Endodermal cell (in vitro differentiated cells): ENCODE results near the gene SEC22B. TPM values are rescaled to one million over a fixed set of nuclear protein-coding genes. Genes with fewer than 3 reads are reported as not detected.
"Not testable (repeated sequence)": the region's sequence is repeated elsewhere in the genome, so short reads cannot be mapped to it uniquely, and the experiment has no call there.

ENCODE experiments used
- DNase-seq: peaks from one replicate; pipeline ENCODE4 v3.0.0-alpha.2; 2017
- H3K27ac ChIP-seq: 2 replicates; pipeline ENCODE4 v1.5.1; 2013; ENCODE audit warnings: mild to moderate bottlenecking, low read depth, low read length, moderate library complexity
- H3K27me3 ChIP-seq: 2 replicates; pipeline ENCODE4 v1.6.1; 2013; ENCODE audit warnings: mild to moderate bottlenecking, low read length, moderate library complexity; ENCODE audit not compliant: insufficient read depth, control insufficient read depth, poor library complexity, severe bottlenecking
- H3K36me3 ChIP-seq: 2 replicates; pipeline ENCODE4 v1.7.0; 2013; ENCODE audit warnings: mild to moderate bottlenecking, low read length, moderate library complexity; ENCODE audit not compliant: control insufficient read depth, insufficient read depth
- H3K4me1 ChIP-seq: one replicate; pipeline ENCODE4 v1.7.0; 2013; ENCODE audit warnings: low read length; ENCODE audit not compliant: control insufficient read depth, insufficient read depth
- H3K4me3 ChIP-seq: 2 replicates; pipeline ENCODE4 v1.5.1; 2013; ENCODE audit warnings: mild to moderate bottlenecking, low read length, moderate library complexity
- H3K9ac ChIP-seq: 2 replicates; pipeline ENCODE4 v1.6.1; 2013; ENCODE audit warnings: mild to moderate bottlenecking, low read length, moderate library complexity; ENCODE audit not compliant: poor library complexity, severe bottlenecking; ENCODE audit errors: extremely low read depth
- H3K9me3 ChIP-seq: 2 replicates; pipeline ENCODE4 v1.6.1; 2013; ENCODE audit warnings: mild to moderate bottlenecking, low read length, moderate library complexity; ENCODE audit not compliant: control insufficient read depth
- H3K27ac Mint-ChIP-seq: 2 replicates; pipeline ENCODE4 v1.8.0; 2020; ENCODE audit warnings: mixed read lengths
- H3K27me3 Mint-ChIP-seq: 2 replicates; pipeline ENCODE4 v1.8.0; 2021; ENCODE audit warnings: mild to moderate bottlenecking, mixed read lengths; ENCODE audit not compliant: insufficient read depth
- H3K36me3 Mint-ChIP-seq: 2 replicates; pipeline ENCODE4 v1.8.0; 2020; ENCODE audit warnings: low read depth, mixed read lengths
- H3K4me1 Mint-ChIP-seq: 2 replicates; pipeline ENCODE4 v1.8.0; 2020; ENCODE audit warnings: mixed read lengths
- H3K4me3 Mint-ChIP-seq: 2 replicates; pipeline ENCODE4 v1.8.0; 2020; ENCODE audit warnings: mild to moderate bottlenecking, moderate library complexity, mixed read lengths
- H3K9me3 Mint-ChIP-seq: 2 replicates; pipeline ENCODE4 v1.8.0; 2020; ENCODE audit warnings: mild to moderate bottlenecking, mixed read lengths
- WGBS, 2 experiments: methylation state at CpG; one replicate each; pipeline versions ENCODE4 v1.1.5 to v1.1.7; 2013; ENCODE audit warnings: missing lambda C conversion rate in 2 of 2, mixed read lengths in 1 of 2; ENCODE audit not compliant: insufficient coverage in 1 of 2, insufficient read length in 1 of 2; 5-methylcytosine and 5-hydroxymethylcytosine counted together
- total RNA-seq, 2 donors: library from RNA; stranded (reverse); fragmentation: NEBNext Ultra II Directional in 1 of 2; extraction: Animal tissue kit (Norgen Biotek cat#: 25700) in 1 of 2; gene quantifications; 2 replicates in 1 of 2; 3 replicates in 1 of 2; pipeline ENCODE4 v1.2.1, GENCODE V29; 2021

Gene SEC22B
- total RNA-seq, 2 donors from 2014 or later, result 18.2 to 21.1 TPM

DNA sequence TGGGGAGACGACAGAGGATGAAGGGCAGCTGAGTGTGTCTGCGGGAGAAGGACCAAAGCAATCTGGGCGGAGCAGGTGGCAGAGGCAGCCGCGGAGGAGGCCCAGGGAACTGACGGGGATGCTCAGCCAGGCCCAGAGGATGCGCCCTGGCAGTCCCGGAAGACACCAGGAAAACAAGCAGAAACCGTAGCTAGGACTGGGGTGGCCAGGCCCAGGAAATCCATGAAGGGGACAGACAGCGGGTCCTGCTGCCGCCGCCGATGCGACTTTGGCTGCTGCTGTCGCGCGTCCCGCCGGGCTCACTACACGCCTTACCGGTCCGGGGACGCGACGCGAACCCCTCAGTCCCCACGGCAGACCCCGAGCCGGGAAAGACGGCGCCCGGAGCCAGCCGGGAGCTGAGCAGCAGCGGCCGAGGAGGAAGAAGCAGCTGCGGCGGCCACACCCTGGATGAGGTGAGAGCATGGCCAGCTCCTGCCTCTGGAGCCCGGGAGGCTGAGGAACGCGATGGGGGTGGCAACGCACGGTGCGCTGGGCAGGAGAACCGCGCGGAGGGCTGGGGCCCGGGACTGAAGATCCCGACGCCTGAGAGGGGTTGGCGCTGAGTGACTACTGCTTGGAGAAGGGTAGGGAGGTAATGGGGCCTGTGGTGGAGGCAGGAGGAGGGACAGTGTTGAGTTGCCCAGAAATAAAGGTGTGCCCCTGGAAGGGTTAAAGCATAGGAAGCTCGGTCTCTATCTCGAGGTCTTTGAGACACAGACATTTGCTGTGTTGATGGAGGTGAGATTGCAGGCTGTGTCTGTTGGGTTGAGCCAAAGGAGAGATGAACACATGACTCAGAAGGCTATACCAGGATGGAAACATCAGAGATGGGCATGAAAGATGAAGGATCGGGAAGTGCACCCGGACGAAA, 20.8 kb upstream of the SEC22B start:
- not testable (repeated sequence) for H3K9me3 Mint-ChIP-seq, H3K36me3 ChIP-seq, H3K9me3 ChIP-seq, H3K27ac ChIP-seq, H3K4me1 Mint-ChIP-seq, H3K4me3 ChIP-seq, H3K27me3 ChIP-seq, H3K9ac ChIP-seq, H3K36me3 Mint-ChIP-seq, H3K27ac Mint-ChIP-seq, H3K4me1 ChIP-seq
- Mint-ChIP-seq H3K27me3 (peaks cover 11% of the 10 kb centered on the region), H3K4me3 (peak overlapping the region; percentile 50)
- WGBS, 2 experiments, result 4% methylated on average over 25 of the region's 55 CpGs; no CpG with 5 or more reads in 1 of the 2 experiments
- peak; percentile 63 for DNase-seq

DNA sequence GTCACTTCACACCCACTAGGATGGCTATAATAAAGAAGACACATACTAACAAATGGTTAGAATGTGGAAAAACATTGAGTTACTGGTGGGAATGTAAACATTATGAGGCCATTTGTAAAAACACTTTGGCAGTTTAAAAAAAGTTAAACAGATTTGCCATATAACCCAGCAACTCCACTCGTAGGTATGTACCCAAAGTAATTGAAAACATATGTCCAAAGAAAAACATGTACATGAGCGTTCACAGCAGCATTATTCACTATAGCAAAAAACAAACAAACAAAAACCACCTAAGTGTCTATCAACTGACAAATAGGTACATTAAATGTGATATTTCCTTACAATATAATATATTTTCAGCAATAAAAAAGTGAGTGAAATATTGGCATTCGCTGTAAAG, 12.3 kb upstream of the SEC22B start:
- H3K4me1 Mint-ChIP-seq, DNase-seq, H3K9ac ChIP-seq, H3K27ac Mint-ChIP-seq, H3K27me3 Mint-ChIP-seq, H3K4me3 Mint-ChIP-seq, H3K9me3 Mint-ChIP-seq, H3K9me3 ChIP-seq, H3K27ac ChIP-seq, H3K4me3 ChIP-seq, H3K4me1 ChIP-seq, H3K36me3 ChIP-seq, H3K27me3 ChIP-seq, H3K36me3 Mint-ChIP-seq: not testable (repeated sequence)
- no CpG with 5 or more reads among the region's 3 CpGs for WGBS, 2 experiments

DNA sequence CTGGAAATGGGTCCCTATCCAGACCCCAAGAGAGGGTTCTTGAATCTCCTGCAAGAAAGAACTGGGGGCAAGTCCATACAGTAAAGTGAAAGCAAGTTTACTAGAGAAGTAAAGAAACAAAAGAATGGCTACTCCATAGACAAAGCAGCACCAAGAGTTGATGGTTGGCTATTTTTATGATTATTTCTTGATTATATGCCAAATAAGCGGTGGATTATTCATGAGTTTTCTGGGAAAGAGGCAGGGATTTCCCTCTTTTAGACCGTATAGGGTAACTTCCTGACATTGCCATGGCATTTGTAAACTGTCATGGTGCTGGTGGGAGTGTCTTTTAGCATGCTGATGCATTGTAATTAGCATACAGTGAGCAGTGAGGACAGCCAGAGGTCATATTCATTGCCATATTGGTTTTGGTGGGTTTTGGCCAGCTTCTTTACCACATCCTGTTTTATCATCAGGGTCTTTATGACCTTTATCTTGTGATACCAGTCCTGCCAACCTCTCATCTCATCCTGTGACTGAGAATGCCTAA, 5.9 kb upstream of the SEC22B start:
- H3K27ac Mint-ChIP-seq, H3K36me3 ChIP-seq, H3K9me3 Mint-ChIP-seq, H3K27ac ChIP-seq, H3K4me3 Mint-ChIP-seq, H3K4me3 ChIP-seq, H3K27me3 Mint-ChIP-seq, H3K9me3 ChIP-seq, H3K27me3 ChIP-seq, H3K4me1 ChIP-seq, H3K9ac ChIP-seq, H3K36me3 Mint-ChIP-seq, DNase-seq: not testable (repeated sequence)
- peaks cover 13% of the 10 kb centered on the region for H3K4me1 Mint-ChIP-seq
- no CpG with 5 or more reads among the region's 2 CpGs for WGBS, 2 experiments

GRCh38 chr1:120179811-120180690, 3.7 kb upstream of the SEC22B start:
- not testable (repeated sequence) for H3K27me3 ChIP-seq, H3K36me3 ChIP-seq, H3K4me1 ChIP-seq, H3K4me3 ChIP-seq, H3K9ac ChIP-seq, H3K27ac Mint-ChIP-seq, H3K36me3 Mint-ChIP-seq, H3K27me3 Mint-ChIP-seq, H3K9me3 Mint-ChIP-seq, H3K9me3 ChIP-seq
- Mint-ChIP-seq H3K4me1 (peaks cover 17% of the 10 kb centered on the region), H3K4me3 (peak overlapping the region; percentile 25)
- peak overlapping the region; percentile 15 for H3K27ac ChIP-seq
- WGBS, 2 experiments, result 20 to 31% methylated on average over 3 to 15 of the region's 29 CpGs
- DNase-seq, result peak; percentile 69
